CD8-positive, alpha-beta memory T cell (primary cell): ENCODE data around the gene RPL10. TPM values are rescaled to one million over a fixed set of nuclear protein-coding genes. Genes with fewer than 3 reads are reported as not detected.

ENCODE experiments used
- CTCF ChIA-PET: fragments of 350-600 bp; sonication (Branson Sonifier 250); formaldehyde crosslinking; loops from one replicate; lab custom pipeline; 2021; ENCODE audit warnings: antibody characterized with exemption; lab: Charles Lee
- POLR2A ChIA-PET: fragments of 350-600 bp; sonication (Branson Sonifier 250); formaldehyde crosslinking; loops from one replicate; lab custom pipeline; 2021; ENCODE audit warnings: antibody characterized with exemption; lab: Charles Lee
- DNase-seq, 5 donors: peaks; one replicate each; pipeline versions ENCODE4 v3.0.0 to v3.0.0-alpha.2; 2020 to 2022; ENCODE audit warnings: mixed read lengths in 1 of 5
- H3K27ac ChIP-seq: one replicate; pipeline ENCODE4 v1.7.0; 2013; ENCODE audit warnings: low read depth, mild to moderate bottlenecking, low read length, moderate library complexity
- H3K27me3 ChIP-seq: 2 replicates; pipeline ENCODE4 v1.7.0; 2013; ENCODE audit warnings: low read length, mild to moderate bottlenecking; ENCODE audit not compliant: insufficient read depth, poor library complexity, severe bottlenecking
- H3K36me3 ChIP-seq: 2 replicates; pipeline ENCODE4 v1.7.0; 2013; ENCODE audit warnings: mild to moderate bottlenecking, low read length, moderate library complexity; ENCODE audit not compliant: insufficient read depth
- H3K4me1 ChIP-seq: 2 replicates; pipeline ENCODE4 v1.7.0; 2013; ENCODE audit warnings: mild to moderate bottlenecking, low read length, moderate library complexity; ENCODE audit not compliant: insufficient read depth
- H3K4me3 ChIP-seq: 2 replicates; pipeline ENCODE4 v1.7.0; 2013; ENCODE audit warnings: mild to moderate bottlenecking, low read length
- H3K9me3 ChIP-seq: 2 replicates; pipeline ENCODE4 v1.7.0; 2013; ENCODE audit warnings: mild to moderate bottlenecking, low read length
- H3K27ac Mint-ChIP-seq, 8 donors: one replicate each; pipeline ENCODE4 v1.8.0; 2020 to 2021; ENCODE audit warnings: mixed read lengths in 8 of 8, mild to moderate bottlenecking in 6 of 8, inconsistent platforms in 3 of 8, moderate library complexity in 3 of 8
- H3K27me3 Mint-ChIP-seq, 2 donors: one replicate each; pipeline ENCODE4 v1.8.0; 2020 to 2021; ENCODE audit warnings: mixed read lengths in 2 of 2, mild to moderate bottlenecking in 1 of 2, moderate library complexity in 1 of 2
- H3K36me3 Mint-ChIP-seq, 3 donors: one replicate each; pipeline ENCODE4 v1.8.0; 2020 to 2021; ENCODE audit warnings: mixed read lengths in 3 of 3, inconsistent platforms in 1 of 3, mild to moderate bottlenecking in 1 of 3
- H3K4me1 Mint-ChIP-seq, 3 donors: one replicate each; pipeline ENCODE4 v1.8.0; 2020 to 2021; ENCODE audit warnings: mixed read lengths in 3 of 3, inconsistent platforms in 1 of 3, mild to moderate bottlenecking in 1 of 3
- H3K4me3 Mint-ChIP-seq, 7 donors: one replicate each; pipeline ENCODE4 v1.8.0; 2020 to 2021; ENCODE audit warnings: mixed read lengths in 7 of 7, mild to moderate bottlenecking in 6 of 7, moderate library complexity in 4 of 7, inconsistent platforms in 2 of 7
- H3K9me3 Mint-ChIP-seq, 5 donors: one replicate each; pipeline ENCODE4 v1.8.0; 2020 to 2022; ENCODE audit warnings: mixed read lengths in 5 of 5, mild to moderate bottlenecking in 3 of 5, moderate library complexity in 2 of 5, inconsistent platforms in 1 of 5
- polyA plus RNA-seq: library from polyadenylated mRNA; unstranded; fragments of 300-500 nt; fragmentation: Illumina TruSeq; gene quantifications from one replicate; pipeline ENCODE4 v1.2.3, GENCODE V29; 2021
- total RNA-seq, 2 experiments: library from RNA; stranded (reverse); gene quantifications; one replicate each; pipeline ENCODE4 v1.2.3, GENCODE V29; 2021

RPL10 gene
- total and polyA plus RNA-seq, 3 experiments from 2014 or later: 3,198 to 4,855 (median 3,218) TPM

DNA sequence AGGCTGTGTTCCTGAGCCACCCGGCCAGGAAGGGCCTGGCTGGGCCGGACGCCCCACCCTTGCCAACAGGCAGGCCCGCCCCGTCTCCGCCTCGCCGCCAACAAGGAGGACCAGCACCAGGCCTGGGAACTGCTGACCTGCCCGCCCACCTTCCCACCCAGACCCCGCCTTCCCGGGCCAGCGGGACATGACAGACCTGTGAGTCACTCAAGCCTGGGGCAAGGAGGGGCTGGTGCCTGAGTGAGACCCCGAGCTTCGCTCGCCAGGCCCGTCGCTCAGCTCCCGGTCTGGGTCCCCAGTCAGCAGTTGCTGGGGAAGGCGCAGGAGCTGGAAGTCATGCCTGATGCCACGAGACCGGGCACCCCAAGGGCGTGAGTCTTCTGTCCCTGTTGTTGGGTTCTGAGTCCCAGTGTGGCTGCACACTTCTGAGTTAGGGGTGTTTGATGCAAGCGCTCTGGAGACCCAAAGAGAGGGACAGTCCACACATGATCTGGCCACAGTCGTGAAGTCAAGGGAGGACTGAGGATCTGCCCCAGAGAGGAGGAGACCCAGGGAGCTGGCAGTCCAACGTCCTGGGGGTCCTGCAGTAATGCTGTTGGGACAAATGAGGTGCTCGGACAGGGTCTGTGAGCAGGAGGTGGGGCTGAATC, 11.2 kb downstream of the RPL10 start, which contains the start of gene DNASE1L1:
TSS of gene DNASE1L1 (minus strand) at position 33 of the 650 bp plus-strand sequence. CDS start 3,686 bp downstream, outside the sequence.
- peak in 1 of 5 donors; percentile 18 for DNase-seq
- Histone ChIP-seq H3K27ac (peak within 1 kb of the TSS; percentile 51), H3K4me3 (no peak within 1 kb of the TSS), H3K27me3 (no peaks in the 10 kb centered on the region), H3K36me3 (no peaks in the 10 kb centered on the region), H3K9me3 (no peaks in the 10 kb centered on the region), H3K4me1 (peaks cover 9% of the 10 kb centered on the region)
- Mint-ChIP-seq H3K27ac (peak within 1 kb of the TSS in 6 of 8 donors; percentile 23 to 88 (median 48)), H3K27me3 (peaks cover 0 to 9% of the 10 kb centered on the region in 2 donors), H3K9me3 (no peaks in the 10 kb centered on the region), H3K36me3 (peaks cover 0 to 5% (median 2%) of the 10 kb centered on the region in 3 donors), H3K4me1 (peaks cover 7 to 23% (median 10%) of the 10 kb centered on the region in 3 donors), H3K4me3 (peak within 1 kb of the TSS; percentile 27 to 71 (median 48))
- CTCF ChIA-PET: interaction anchor here (1.3 to 1.6 kb wide), 2 partner anchors 9 to 133 kb away, joined by 3 to 4 read pairs; no protein-coding TSS in a partner anchor
- POLR2A ChIA-PET: interaction anchor here (2.1 kb wide), 1 partner anchor 10 kb away, joined by 12 read pairs; the partner anchor contains the start of gene RPL10

DNA sequence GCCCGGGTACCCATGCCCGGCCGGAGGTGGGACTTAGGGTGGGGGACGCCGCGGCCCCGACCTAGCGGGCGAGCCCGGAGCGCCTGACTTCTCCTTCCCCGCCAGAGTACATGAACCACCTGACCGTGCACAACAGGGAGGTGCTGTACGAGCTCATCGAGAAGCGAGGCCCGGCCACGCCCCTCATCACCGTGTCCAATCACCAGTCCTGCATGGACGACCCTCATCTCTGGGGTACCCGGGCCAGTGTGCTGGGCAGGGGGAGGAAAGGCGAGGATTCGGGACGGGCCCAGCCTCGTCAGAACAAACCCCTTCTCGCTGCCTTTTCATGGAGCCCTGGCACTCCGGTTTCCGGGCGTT, 13.8 kb downstream of the RPL10 start:
- H3K9me3 Mint-ChIP-seq: no peaks in the 10 kb centered on the region
- peak overlapping the region; percentile 59 for H3K4me3 ChIP-seq

DNA sequence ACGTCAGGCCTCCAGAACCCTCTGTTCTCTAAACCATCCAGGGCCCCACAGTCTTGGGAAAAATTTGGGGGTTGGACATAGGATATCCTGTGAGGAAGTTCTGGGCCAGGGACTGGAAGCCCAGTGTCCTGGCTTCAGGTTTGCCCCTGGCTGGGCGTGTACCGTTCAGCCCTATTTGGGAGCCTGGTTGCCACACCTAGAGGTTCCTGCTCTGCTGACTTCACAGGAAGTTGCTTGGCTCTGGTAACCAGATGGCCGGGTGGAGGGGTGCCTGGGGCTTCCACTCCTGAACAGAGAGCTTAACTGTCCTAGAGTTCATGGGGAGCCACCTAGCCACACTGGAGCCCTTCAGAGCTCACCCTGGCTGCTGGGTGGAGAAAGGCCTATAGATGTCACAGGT, 14.3 kb downstream of the RPL10 start:
- ChIA-PET POLR2A (interaction anchor here (0.7 to 1.5 kb wide), 6 partner anchors 12 to 486 kb away, joined by 3 to 5 read pairs (median 4); no protein-coding TSS in a partner anchor), CTCF (interaction anchor here (1.3 to 2.7 kb wide), 3 partner anchors 13 to 16 kb away, joined by 3 to 12 read pairs (median 5); partner anchors contain the start of genes ATP6AP1 and RPL10)
- DNase-seq: peak in 3 of 5 donors; percentile 14 to 24 (median 14)
- H3K4me3 Mint-ChIP-seq: peak overlapping the region; percentile 74 to 93 (median 79)
- H3K4me1 Mint-ChIP-seq: peaks cover 7 to 23% (median 10%) of the 10 kb centered on the region in 3 donors
- peaks cover 9% of the 10 kb centered on the region for H3K4me1 ChIP-seq
- peak overlapping the region; percentile 59 for H3K27ac ChIP-seq
- H3K36me3 Mint-ChIP-seq: peaks cover 0 to 9% (median 2%) of the 10 kb centered on the region in 3 donors
- peaks cover 0 to 5% of the 10 kb centered on the region in 2 donors for H3K27me3 Mint-ChIP-seq
- H3K9me3 Mint-ChIP-seq: no peaks in the 10 kb centered on the region
- peak overlapping the region; percentile 51 to 93 (median 84) for H3K27ac Mint-ChIP-seq
- H3K4me3 ChIP-seq: peak overlapping the region; percentile 59
- H3K27me3 ChIP-seq: no peaks in the 10 kb centered on the region
- no peaks in the 10 kb centered on the region for H3K9me3 ChIP-seq
- H3K36me3 ChIP-seq: no peaks in the 10 kb centered on the region

More for the DNA sequence above, 13.8 kb downstream of the RPL10 start:
- POLR2A ChIA-PET: interaction anchor here (0.5 to 1.5 kb wide), 7 partner anchors 11 to 485 kb away, joined by 3 to 5 read pairs (median 4); no protein-coding TSS in a partner anchor
- Histone ChIP-seq H3K27ac (peak overlapping the region; percentile 59), H3K36me3 (no peaks in the 10 kb centered on the region), H3K4me1 (peaks cover 9% of the 10 kb centered on the region), H3K27me3 (no peaks in the 10 kb centered on the region), H3K9me3 (no peaks in the 10 kb centered on the region)
- H3K4me3 Mint-ChIP-seq: peak overlapping the region; percentile 74 to 93 (median 79)
- H3K4me1 Mint-ChIP-seq: peaks cover 7 to 23% (median 10%) of the 10 kb centered on the region in 3 donors
- peak overlapping the region; percentile 51 to 93 (median 84) for H3K27ac Mint-ChIP-seq
- CTCF ChIA-PET: interaction anchor here (0.8 to 2.7 kb wide), 3 partner anchors 14 to 115 kb away, joined by 3 to 12 read pairs (median 5); partner anchors contain the start of genes ATP6AP1 and RPL10
- DNase-seq: peak in 4 of 5 donors; percentile 28 to 60 (median 41)
- peaks cover 0 to 5% of the 10 kb centered on the region in 2 donors for H3K27me3 Mint-ChIP-seq
- peaks cover 0 to 9% (median 2%) of the 10 kb centered on the region in 3 donors for H3K36me3 Mint-ChIP-seq

DNA sequence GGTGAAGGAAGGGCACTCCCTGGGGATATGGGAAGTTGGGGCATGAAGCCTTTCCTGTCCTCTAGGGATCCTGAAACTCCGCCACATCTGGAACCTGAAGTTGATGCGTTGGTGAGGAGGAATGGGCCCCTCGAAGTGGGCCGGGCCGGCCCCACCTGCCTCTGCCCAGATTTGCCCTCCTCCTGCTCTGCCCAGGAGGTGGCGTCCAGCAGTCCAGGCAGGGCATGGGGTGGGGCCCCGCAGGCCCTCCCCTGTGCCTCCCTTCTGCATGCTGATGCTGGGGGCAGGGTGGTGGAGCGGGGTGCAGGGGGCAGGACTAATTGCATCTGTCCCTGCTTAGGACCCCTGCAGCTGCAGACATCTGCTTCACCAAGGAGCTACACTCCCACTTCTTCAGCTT, 15.0 kb downstream of the RPL10 start:
- no peak overlapping the region for H3K27ac ChIP-seq
- Mint-ChIP-seq H3K36me3 (peaks cover 0 to 9% (median 2%) of the 10 kb centered on the region in 3 donors), H3K4me3 (peak overlapping the region in 3 of 7 donors; percentile 78 to 85 (median 79)), H3K27ac (peak overlapping the region in 6 of 8 donors; percentile 36 to 93 (median 84)), H3K27me3 (peaks cover 0 to 5% of the 10 kb centered on the region in 2 donors), H3K4me1 (peaks cover 7 to 23% (median 10%) of the 10 kb centered on the region in 3 donors), H3K9me3 (no peaks in the 10 kb centered on the region)
- H3K36me3 ChIP-seq: no peaks in the 10 kb centered on the region
- CTCF ChIA-PET: interaction anchor here (1.3 to 1.5 kb wide), 2 partner anchors 13 to 15 kb away, joined by 3 to 5 read pairs; partner anchors contain the start of gene ATP6AP1
- H3K4me3 ChIP-seq: no peak overlapping the region
- no peak for DNase-seq
- POLR2A ChIA-PET: interaction anchor here (1.2 kb wide), 1 partner anchor 22 kb away, joined by 3 read pairs; no protein-coding TSS in a partner anchor
- no peaks in the 10 kb centered on the region for H3K9me3 ChIP-seq
- peaks cover 9% of the 10 kb centered on the region for H3K4me1 ChIP-seq
- H3K27me3 ChIP-seq: no peaks in the 10 kb centered on the region

DNA sequence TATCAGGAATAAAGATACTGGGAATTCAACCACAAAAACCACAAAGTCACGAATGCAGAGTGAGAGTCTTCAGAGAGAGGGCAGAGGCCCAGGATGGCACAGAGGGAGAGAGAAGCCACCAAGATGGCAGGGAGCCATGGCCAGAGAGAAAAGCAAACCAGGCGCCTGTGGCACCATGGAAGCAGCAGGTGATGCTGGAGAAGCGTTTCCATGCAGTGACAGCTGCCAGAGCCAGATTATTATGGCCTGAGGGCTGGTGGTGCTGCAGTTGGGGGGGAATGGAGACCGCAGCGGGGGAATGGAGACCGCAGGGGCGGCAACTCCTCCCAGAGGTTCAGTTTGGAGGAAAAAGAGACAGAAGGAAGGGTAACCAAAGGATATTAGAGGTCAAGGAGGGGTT, 19.0 kb downstream of the RPL10 start:
- ChIA-PET CTCF (no interaction called here), POLR2A (no interaction called here)
- no peak overlapping the region for H3K4me3 Mint-ChIP-seq
- H3K4me1 Mint-ChIP-seq: peaks cover 5 to 7% (median 5%) of the 10 kb centered on the region in 3 donors
- H3K27ac ChIP-seq: no peak overlapping the region
- peaks cover 9% of the 10 kb centered on the region for H3K4me1 ChIP-seq
- no peak overlapping the region for H3K4me3 ChIP-seq
- H3K9me3 Mint-ChIP-seq: no peaks in the 10 kb centered on the region
- no peaks in the 10 kb centered on the region for H3K9me3 ChIP-seq
- H3K27ac Mint-ChIP-seq: no peak overlapping the region
- H3K27me3 Mint-ChIP-seq: peaks cover 0 to 2% of the 10 kb centered on the region in 2 donors
- no peaks in the 10 kb centered on the region for H3K36me3 ChIP-seq
- H3K27me3 ChIP-seq: no peaks in the 10 kb centered on the region
- H3K36me3 Mint-ChIP-seq: peaks cover 0 to 15% (median 2%) of the 10 kb centered on the region in 3 donors
- no peak for DNase-seq

DNA sequence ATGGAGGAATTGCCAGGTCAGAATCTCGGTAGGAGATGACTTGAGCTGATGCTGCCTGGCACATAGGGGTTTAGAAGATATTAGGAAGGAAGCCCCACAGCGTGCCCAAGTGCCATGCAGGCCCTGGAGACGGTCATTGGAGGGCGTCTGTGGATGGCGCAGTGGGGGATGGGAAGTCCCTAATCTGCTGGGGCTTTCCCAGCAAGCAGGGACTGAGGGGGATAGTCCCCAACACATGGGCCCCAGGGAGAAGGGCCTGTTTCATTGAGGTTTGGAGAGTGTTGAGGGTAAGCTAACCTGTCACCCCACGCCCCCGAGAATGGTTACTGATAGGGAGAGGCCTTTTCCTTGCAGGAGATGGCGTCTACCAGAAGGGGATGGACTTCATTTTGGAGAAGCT, 21.0 kb downstream of the RPL10 start:
- no peaks in the 10 kb centered on the region for H3K27me3 ChIP-seq
- Mint-ChIP-seq H3K4me3 (peak overlapping the region in 1 of 7 donors; percentile 78), H3K4me1 (no peaks in the 10 kb centered on the region), H3K27ac (peak overlapping the region in 2 of 8 donors; percentile 75 to 89), H3K36me3 (peaks cover 0 to 10% (median 0%) of the 10 kb centered on the region in 3 donors), H3K9me3 (peaks cover 0 to 2% (median 0%) of the 10 kb centered on the region in 5 donors), H3K27me3 (peaks cover 0 to 2% of the 10 kb centered on the region in 2 donors)
- no peaks in the 10 kb centered on the region for H3K36me3 ChIP-seq
- CTCF ChIA-PET: no interaction called here
- H3K9me3 ChIP-seq: no peaks in the 10 kb centered on the region
- H3K4me1 ChIP-seq: no peaks in the 10 kb centered on the region
- no peak overlapping the region for H3K4me3 ChIP-seq
- H3K27ac ChIP-seq: no peak overlapping the region
- no peak for DNase-seq
- POLR2A ChIA-PET: no interaction called here

DNA sequence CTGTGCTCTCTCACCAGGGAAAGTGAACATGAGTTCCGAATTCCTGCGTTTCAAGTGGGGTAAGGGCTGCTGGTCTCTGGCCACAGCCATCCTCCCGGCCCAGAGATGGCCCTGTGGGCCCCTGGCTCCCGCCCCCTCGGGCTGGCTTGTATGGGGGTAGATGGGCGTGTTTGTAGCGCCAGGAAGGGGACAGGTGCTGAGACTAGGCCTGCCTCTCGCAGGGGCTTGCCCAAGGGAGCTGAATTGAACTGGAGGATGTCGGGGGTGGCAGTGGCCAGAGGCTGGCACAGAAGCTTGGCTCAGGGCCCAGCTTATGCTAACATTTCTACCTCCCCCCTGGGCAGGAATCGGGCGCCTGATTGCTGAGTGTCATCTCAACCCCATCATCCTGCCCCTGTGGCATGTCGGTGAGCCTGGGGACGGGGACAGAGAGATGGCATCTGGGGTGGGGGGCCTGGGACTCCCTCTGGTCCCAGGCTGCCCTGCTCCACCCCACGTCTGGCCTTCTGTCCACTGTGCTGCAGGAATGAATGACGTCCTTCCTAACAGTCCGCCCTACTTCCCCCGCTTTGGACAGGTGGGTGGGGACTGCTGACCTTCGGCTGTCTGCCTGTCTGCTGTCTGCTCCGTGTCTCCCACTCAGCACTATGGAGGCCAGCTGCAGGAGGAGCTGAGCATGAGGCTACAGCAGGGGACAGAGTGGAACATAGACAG, 21.7 kb downstream of the RPL10 start:
- peaks cover 0 to 10% (median 0%) of the 10 kb centered on the region in 3 donors for H3K36me3 Mint-ChIP-seq
- H3K4me3 ChIP-seq: no peak overlapping the region
- no peaks in the 10 kb centered on the region for H3K27me3 ChIP-seq
- H3K4me1 Mint-ChIP-seq: no peaks in the 10 kb centered on the region
- peaks cover 0 to 2% of the 10 kb centered on the region in 2 donors for H3K27me3 Mint-ChIP-seq
- H3K27ac ChIP-seq: no peak overlapping the region
- POLR2A ChIA-PET: no interaction called here
- H3K4me1 ChIP-seq: no peaks in the 10 kb centered on the region
- H3K9me3 ChIP-seq: no peaks in the 10 kb centered on the region
- no peak for DNase-seq
- CTCF ChIA-PET: no interaction called here
- no peaks in the 10 kb centered on the region for H3K36me3 ChIP-seq
- no peak overlapping the region for H3K27ac Mint-ChIP-seq
- no peak overlapping the region for H3K4me3 Mint-ChIP-seq
- H3K9me3 Mint-ChIP-seq: peaks cover 0 to 2% (median 0%) of the 10 kb centered on the region in 5 donors
